Astrocyte (in vitro differentiated cells and primary cell): ENCODE data around the gene ABCA12. TPM values are rescaled to one million over a fixed set of nuclear protein-coding genes. Genes with fewer than 3 reads are reported as not detected.

Source experiments
- DNase-seq: peaks from one replicate; pipeline ENCODE4 v3.0.0-alpha.2; 2010; ENCODE audit warnings: low read depth
- FAIRE-seq: peaks from 2 replicates; lab custom pipeline; 2011; peaks lifted over from hg19 to GRCh38; lab: Jason Lieb, UNC
- H2AFZ ChIP-seq: 2 replicates; pipeline ENCODE4 v1.6.0; 2012; ENCODE audit warnings: low read depth, low read length, inconsistent platforms
- H3K27ac ChIP-seq: 2 replicates; pipeline ENCODE4 v1.5.1; 2011; ENCODE audit warnings: low read depth, low read length, inconsistent platforms
- H3K27me3 ChIP-seq: 2 replicates; pipeline ENCODE4 v1.6.0; 2011; ENCODE audit warnings: low read length, inconsistent platforms; ENCODE audit not compliant: insufficient read depth
- H3K36me3 ChIP-seq: 2 replicates; pipeline ENCODE4 v1.5.1; 2011; ENCODE audit warnings: low read length, inconsistent platforms; ENCODE audit not compliant: insufficient read depth
- H3K4me1 ChIP-seq: 2 replicates; pipeline ENCODE4 v1.5.1; 2011; ENCODE audit warnings: low read length, inconsistent platforms; ENCODE audit not compliant: insufficient read depth
- H3K4me2 ChIP-seq: 2 replicates; pipeline ENCODE4 v1.6.0; 2012; ENCODE audit warnings: low read length, inconsistent platforms
- H3K4me3 ChIP-seq: 2 replicates; pipeline ENCODE4 v1.5.1; 2011; ENCODE audit warnings: low read depth, mild to moderate bottlenecking, low read length, inconsistent platforms; ENCODE audit not compliant: insufficient read depth
- H3K79me2 ChIP-seq: 2 replicates; pipeline ENCODE4 v1.6.0; 2012; ENCODE audit warnings: mild to moderate bottlenecking, low read length, inconsistent platforms; ENCODE audit not compliant: insufficient read depth
- H3K9ac ChIP-seq: 2 replicates; pipeline ENCODE4 v1.6.0; 2012; ENCODE audit warnings: mild to moderate bottlenecking, low read length, inconsistent platforms
- H3K9me3 ChIP-seq: 2 replicates; pipeline ENCODE4 v1.5.1; 2012; ENCODE audit warnings: low read depth, mild to moderate bottlenecking, low read length, inconsistent platforms; ENCODE audit not compliant: insufficient read depth
- H4K20me1 ChIP-seq: 2 replicates; pipeline ENCODE4 v1.6.0; 2012; ENCODE audit warnings: low read length, inconsistent platforms; ENCODE audit not compliant: insufficient read depth
- H3K27ac Mint-ChIP-seq: one replicate; pipeline ENCODE4 v1.8.0; 2021; ENCODE audit warnings: mild to moderate bottlenecking, mixed read lengths; ENCODE audit not compliant: unreplicated experiment
- H3K27me3 Mint-ChIP-seq: one replicate; pipeline ENCODE4 v1.8.0; 2021; ENCODE audit warnings: low read depth, mixed read lengths; ENCODE audit not compliant: unreplicated experiment
- H3K36me3 Mint-ChIP-seq: one replicate; pipeline ENCODE4 v1.8.0; 2021; ENCODE audit warnings: low read depth, mixed read lengths; ENCODE audit not compliant: unreplicated experiment
- H3K4me1 Mint-ChIP-seq: one replicate; pipeline ENCODE4 v1.8.0; 2021; ENCODE audit warnings: low read depth, mixed read lengths; ENCODE audit not compliant: unreplicated experiment
- H3K4me3 Mint-ChIP-seq: one replicate; pipeline ENCODE4 v1.8.0; 2021; ENCODE audit warnings: mild to moderate bottlenecking, moderate library complexity, mixed read lengths; ENCODE audit not compliant: unreplicated experiment
- H3K9me3 Mint-ChIP-seq: one replicate; pipeline ENCODE4 v1.8.0; 2021; ENCODE audit warnings: mild to moderate bottlenecking, mixed read lengths; ENCODE audit not compliant: unreplicated experiment
- EZH2 ChIP-seq: IDR thresholded peaks from 2 replicates; pipeline ENCODE4 v1.6.1; 2012; ENCODE audit warnings: mild to moderate bottlenecking, low read length, inconsistent platforms; ENCODE audit not compliant: insufficient read depth
- total RNA-seq: library from RNA; stranded (reverse); gene quantifications from 2 replicates; pipeline ENCODE4 v1.2.1, GENCODE V29; 2021
- TF ChIP-seq, protein P1 (sequence below): IDR thresholded peaks from 2 replicates; pipeline ENCODE4 v1.5.1; 2011; ENCODE audit warnings: low read depth, mild to moderate bottlenecking, inconsistent platforms, low read length, moderate library complexity; ENCODE audit not compliant: insufficient read depth

Gene ABCA12
- total RNA-seq, 1 donor from 2014 or later = 4.4 TPM

- Histone ChIP-seq H2AFZ (no peak overlapping the region), H3K4me2 (no peak overlapping the region), H3K9me3 (no peaks in the 10 kb centered on the region), H3K27ac (no peak overlapping the region), H3K27me3 (no peaks in the 10 kb centered on the region), H3K4me1 (no peaks in the 10 kb centered on the region), H3K4me3 (no peak overlapping the region), H3K9ac (no peak overlapping the region), H4K20me1 (no peaks in the 10 kb centered on the region), H3K36me3 (no peaks in the 10 kb centered on the region), H3K79me2 (no peaks in the 10 kb centered on the region)
- FAIRE-seq = no peak
- no peak overlapping the region for H3K27ac Mint-ChIP-seq
- no peaks in the 10 kb centered on the region for H3K36me3 Mint-ChIP-seq
- no peaks in the 10 kb centered on the region for H3K4me1 Mint-ChIP-seq
- no peaks in the 10 kb centered on the region for H3K9me3 Mint-ChIP-seq
- TF ChIP-seq, protein P1, sequence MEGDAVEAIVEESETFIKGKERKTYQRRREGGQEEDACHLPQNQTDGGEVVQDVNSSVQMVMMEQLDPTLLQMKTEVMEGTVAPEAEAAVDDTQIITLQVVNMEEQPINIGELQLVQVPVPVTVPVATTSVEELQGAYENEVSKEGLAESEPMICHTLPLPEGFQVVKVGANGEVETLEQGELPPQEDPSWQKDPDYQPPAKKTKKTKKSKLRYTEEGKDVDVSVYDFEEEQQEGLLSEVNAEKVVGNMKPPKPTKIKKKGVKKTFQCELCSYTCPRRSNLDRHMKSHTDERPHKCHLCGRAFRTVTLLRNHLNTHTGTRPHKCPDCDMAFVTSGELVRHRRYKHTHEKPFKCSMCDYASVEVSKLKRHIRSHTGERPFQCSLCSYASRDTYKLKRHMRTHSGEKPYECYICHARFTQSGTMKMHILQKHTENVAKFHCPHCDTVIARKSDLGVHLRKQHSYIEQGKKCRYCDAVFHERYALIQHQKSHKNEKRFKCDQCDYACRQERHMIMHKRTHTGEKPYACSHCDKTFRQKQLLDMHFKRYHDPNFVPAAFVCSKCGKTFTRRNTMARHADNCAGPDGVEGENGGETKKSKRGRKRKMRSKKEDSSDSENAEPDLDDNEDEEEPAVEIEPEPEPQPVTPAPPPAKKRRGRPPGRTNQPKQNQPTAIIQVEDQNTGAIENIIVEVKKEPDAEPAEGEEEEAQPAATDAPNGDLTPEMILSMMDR = no peak
- no peak for TF ChIP-seq EZH2
- no peak overlapping the region for H3K4me3 Mint-ChIP-seq
- no peak for DNase-seq
- H3K27me3 Mint-ChIP-seq = no peaks in the 10 kb centered on the region
These were observed 54.3 kb downstream of the ABCA12 start for GRCh38 chr2:215084080-215084479.

- Mint-ChIP-seq H3K27ac (no peak overlapping the region), H3K27me3 (no peaks in the 10 kb centered on the region), H3K4me3 (no peak overlapping the region), H3K9me3 (no peaks in the 10 kb centered on the region), H3K4me1 (no peaks in the 10 kb centered on the region), H3K36me3 (no peaks in the 10 kb centered on the region)
- Histone ChIP-seq H3K4me1 (no peaks in the 10 kb centered on the region), H3K4me3 (no peak overlapping the region), H3K79me2 (no peaks in the 10 kb centered on the region), H3K9me3 (no peaks in the 10 kb centered on the region), H3K4me2 (no peak overlapping the region), H3K9ac (no peak overlapping the region), H3K27ac (no peak overlapping the region), H2AFZ (no peak overlapping the region), H3K27me3 (no peaks in the 10 kb centered on the region), H3K36me3 (no peaks in the 10 kb centered on the region), H4K20me1 (no peaks in the 10 kb centered on the region)
- FAIRE-seq (no peak), DNase-seq (no peak)
- TF ChIP-seq EZH2 = no peak
- TF ChIP-seq, protein P1 = no peak
These were observed 55.3 kb downstream of the ABCA12 start for GRCh38 chr2:215083146-215083545.

DNA sequence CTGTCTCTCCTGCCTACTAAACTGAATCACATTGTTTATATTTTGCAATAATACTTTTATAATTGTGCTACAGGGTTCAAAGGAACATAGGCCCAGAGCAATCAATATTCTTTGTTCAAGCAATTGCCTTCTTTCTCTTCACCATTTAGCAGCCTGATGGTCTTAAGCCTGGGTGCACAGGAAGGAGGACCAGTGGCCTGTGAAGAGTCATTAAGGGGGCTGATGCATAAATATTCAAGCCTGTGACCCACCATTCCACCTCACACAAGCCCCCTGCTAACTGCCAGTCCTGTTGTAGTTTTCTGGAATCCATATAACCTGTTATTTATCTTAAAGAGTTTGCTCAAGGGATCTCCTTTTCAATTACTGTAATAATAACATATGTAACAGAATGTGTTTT lies 56.0 kb downstream of the ABCA12 start:
- Mint-ChIP-seq H3K36me3 (no peaks in the 10 kb centered on the region), H3K27me3 (no peaks in the 10 kb centered on the region), H3K4me3 (no peak overlapping the region), H3K27ac (no peak overlapping the region), H3K4me1 (no peaks in the 10 kb centered on the region), H3K9me3 (no peaks in the 10 kb centered on the region)
- Histone ChIP-seq H2AFZ (no peak overlapping the region), H4K20me1 (no peaks in the 10 kb centered on the region), H3K27ac (no peak overlapping the region), H3K4me1 (no peaks in the 10 kb centered on the region), H3K9me3 (no peaks in the 10 kb centered on the region), H3K4me2 (no peak overlapping the region), H3K4me3 (no peak overlapping the region), H3K36me3 (no peaks in the 10 kb centered on the region), H3K79me2 (no peaks in the 10 kb centered on the region), H3K27me3 (no peaks in the 10 kb centered on the region), H3K9ac (no peak overlapping the region)
- no peak for FAIRE-seq
- no peak for DNase-seq
- TF ChIP-seq, protein P1 = no peak
- TF ChIP-seq EZH2 = no peak
